ENCODE data around the gene RAD50.

The RAD50 gene

GRCh38 chr5:132662925-132663770 is 106.4 kb downstream of the RAD50 start:
- DNase-seq: no peak

DNA sequence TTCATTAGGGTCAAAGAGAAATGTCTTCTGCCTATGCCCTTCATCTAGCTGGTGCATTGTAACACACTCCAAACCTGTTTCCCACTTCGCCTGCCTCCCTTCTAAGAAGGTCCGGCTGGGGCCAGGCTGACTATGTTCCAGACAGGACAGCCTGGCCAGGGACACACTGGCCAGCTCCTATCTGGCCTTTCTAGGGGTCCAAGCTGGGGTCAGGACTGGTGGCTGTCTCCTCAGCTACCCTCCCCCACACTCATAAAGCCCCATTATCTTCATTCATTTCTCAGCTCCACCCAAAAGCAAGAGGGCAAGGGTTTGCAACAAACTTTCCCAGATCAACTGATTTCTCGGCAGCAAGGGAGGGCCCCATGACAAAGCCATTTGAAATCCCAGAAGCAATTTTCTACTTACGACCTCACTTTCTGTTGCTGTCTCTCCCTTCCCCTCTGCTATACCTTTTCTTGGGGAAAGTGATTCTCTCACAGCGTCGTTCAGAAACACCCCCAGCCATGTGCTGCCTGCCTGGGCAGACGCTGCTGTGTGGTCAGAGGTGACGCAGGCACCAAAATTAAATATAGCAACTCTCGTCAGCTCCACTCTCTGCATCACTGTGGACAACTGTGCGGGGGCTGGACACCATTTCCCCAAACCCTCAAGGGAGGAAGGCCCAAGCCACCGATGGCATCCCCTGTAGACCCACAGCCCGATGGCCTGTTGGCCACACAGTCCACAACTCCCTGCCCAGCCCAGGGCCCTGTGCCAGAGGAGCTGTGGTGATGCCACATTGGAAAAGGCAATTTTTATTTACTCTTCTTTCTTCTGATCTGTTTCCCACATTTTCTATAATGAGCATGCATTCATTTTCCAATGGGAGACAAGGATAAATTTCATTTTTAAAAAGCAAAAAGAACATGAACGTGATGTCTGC is 107.3 kb downstream of the RAD50 start:
- DNase-seq: no peak

DNA sequence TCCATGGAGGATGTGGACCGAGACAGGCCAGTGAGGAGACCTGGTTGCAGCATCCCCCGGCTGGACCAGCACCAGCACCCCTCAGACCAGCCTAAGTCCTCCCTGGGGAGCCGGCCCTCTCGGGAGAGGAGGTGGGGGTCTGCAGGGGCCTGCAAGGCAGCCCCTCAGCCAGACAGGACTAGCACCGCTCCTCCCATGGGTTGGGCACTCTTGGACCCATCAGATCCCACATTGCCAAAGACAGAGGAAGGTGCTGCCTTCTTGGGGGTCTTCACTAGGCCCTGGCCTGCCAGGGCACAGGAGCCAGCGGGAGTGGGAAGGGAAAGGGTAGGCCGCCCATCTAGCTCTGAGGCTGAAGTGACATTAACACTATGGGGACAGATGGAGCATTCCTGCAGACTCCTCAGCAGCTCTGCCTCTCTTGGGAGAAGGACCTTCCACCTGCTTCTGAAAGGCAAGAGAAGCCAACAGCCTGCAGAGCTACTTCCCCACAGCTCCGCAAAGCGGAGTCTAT is 108.0 kb downstream of the RAD50 start:
- DNase-seq: no peak

DNA sequence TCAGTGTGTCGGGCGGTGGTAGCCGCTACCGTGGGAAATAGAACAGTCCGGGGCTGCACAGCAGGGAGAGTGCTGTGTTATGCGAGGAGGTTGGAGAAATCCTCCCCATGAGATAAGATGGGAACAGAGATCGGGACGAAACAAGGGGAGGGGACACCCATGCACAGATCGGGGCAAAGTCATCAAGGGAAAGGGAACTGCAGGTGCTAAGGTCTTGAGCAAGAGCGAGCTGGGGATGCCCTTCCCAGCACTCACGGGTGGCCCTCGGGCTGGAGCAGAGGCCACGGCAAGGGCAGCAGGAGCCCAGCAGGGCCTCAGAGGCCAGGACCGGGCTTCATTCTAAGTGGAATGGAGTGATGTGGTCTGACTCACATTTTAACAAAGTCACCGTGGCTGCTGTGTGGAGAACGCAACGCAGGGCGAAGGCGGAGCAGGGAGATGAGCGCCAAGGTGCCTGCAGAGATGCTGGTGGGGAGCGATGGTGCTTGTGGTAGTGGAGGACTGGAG is 108.8 kb downstream of the RAD50 start:
- no peak for DNase-seq

- DNase-seq: no peak
These were observed 109.7 kb downstream of the RAD50 start for GRCh38 chr5:132666310-132667123.

GRCh38 chr5:132667309-132667708 is 110.5 kb downstream of the RAD50 start:
- DNase-seq: no peak

- DNase-seq: no peak
These were observed 111.3 kb downstream of the RAD50 start for GRCh38 chr5:132667761-132668705.

DNA sequence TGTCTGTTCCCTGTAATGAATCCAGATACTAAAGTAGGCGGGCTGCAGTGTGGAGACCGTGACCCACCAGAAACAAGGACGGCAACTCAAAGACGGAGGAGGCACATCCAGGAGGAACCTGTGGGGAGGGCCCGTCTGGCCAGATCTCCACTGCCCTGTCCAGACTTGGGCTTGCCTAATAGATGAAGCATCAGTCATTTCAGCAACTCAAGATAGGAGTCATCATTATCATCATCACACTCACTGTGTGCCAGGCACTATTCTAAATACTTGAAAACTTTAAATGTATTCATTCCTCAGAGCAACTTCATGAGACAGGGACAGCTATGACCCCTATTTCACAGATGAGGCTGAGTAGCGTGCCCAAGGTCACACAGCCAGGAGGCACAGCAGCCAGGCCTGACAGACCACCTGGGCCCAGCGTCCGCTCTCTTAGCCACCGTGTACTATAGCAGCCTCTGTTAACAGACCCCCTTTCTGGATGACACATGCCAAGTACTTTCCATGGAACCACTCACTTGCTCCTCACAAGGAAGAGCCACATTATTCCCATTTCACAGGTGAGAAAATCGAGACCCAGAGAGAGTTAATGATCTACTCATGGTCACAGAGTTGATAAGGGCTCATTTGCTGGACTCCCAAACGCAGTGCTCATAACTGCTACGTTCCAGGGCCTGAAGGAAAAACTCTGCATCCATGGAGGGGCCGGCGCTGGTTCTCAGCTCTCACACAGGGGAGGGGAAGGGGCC is 112.1 kb downstream of the RAD50 start:
- DNase-seq: no peak

- DNase-seq: no peak
These were observed 112.7 kb downstream of the RAD50 start for GRCh38 chr5:132669455-132669820.

DNA sequence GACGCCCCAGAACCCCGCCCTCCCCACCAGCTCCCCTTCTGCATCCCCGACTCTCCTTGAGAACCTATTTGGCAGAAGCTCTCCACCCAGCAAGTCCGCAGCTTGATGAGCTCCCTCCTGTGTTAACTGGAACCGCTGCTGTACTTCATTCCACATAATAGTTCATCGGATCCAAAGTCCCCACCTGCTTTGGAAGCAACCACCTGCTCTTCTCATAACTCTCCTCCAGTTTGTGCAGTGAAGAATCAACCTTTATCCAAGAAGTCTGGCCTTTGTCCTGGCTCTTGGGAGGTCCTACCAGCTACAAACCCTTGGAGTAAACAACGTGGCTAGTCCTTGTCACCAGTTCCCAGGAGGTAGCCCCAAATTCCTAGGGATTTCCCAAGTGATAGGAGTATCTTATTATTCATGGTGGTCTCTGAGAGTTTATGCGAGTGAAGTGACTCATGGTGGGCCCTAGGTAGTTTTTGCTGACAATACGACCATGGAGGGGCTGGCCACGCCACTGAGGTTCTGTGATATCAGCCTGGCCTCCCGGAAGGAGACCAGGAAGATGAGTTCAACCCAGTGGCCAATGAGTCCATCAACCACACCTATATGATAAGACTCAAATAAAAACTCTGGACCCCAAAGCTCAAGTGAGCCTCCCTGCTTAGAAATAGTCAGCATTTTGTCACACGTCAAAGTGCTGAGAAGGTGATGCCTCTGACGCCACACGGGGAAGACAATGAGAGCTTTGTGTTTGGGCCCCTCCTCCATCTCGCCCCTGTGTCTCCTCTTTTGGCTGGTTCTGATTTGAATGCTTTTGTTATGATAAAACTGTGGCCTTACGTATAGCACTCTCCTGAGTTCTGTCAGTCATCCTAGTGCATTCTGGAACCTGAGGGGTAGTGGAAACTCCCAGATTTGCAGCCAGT is 113.4 kb downstream of the RAD50 start:
- no peak for DNase-seq

- no peak for DNase-seq
These were observed 114.2 kb downstream of the RAD50 start for GRCh38 chr5:132671000-132671399.

GRCh38 chr5:132673488-132673887 is 116.7 kb downstream of the RAD50 start:
- DNase-seq: no peak

GRCh38 chr5:132673939-132674630 is 117.3 kb downstream of the RAD50 start, which contains the start of gene IL4:
Gene IL4, plus strand, starts transcription at chr5:132673989. Its CDS starts 62 bp downstream, at chr5:132674051.
- DNase-seq: no peak

- no peak for DNase-seq
These were observed 118.1 kb downstream of the RAD50 start for GRCh38 chr5:132674671-132675506.

- DNase-seq: no peak
These were observed 119.3 kb downstream of the RAD50 start for GRCh38 chr5:132675936-132676689.

DNA sequence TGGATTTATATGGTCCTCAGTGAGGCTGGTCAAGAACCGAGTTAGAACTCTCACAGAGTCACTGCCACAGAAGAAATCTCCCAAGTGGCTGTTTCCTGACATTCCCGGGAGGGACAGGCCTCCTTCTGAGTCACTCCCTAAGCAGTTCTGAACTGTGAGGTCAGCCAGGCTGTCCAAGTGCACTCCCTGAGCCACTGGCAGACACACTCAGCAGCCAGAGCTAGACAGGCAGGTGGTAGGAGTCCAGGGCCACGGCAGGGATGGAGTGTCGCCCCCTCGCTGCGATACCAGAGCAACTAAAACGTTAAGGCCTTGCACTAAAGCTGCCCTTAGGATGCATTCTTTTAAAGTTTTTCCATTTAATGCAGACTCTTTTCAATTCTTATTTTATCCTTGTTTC is 120.4 kb downstream of the RAD50 start:
- no peak for DNase-seq
